Osteocyte (in vitro differentiated cells): ENCODE data around the gene CMTM6. TPM values are rescaled to one million over a fixed set of nuclear protein-coding genes. Genes with fewer than 3 reads are reported as not detected.
A peak's percentile ranks its signal among the peaks of the same experiment; 100 is the strongest.
"Not testable (repeated sequence)": the region's sequence is repeated elsewhere in the genome, so short reads cannot be mapped to it uniquely, and the experiment has no call there.

Experiments used
- DNase-seq: peaks from one replicate; pipeline ENCODE4 v3.0.0; 2021; ENCODE audit warnings: mixed read lengths; ENCODE audit not compliant: unreplicated experiment; ENCODE audit errors: extremely low spot score
- H3K27ac Mint-ChIP-seq: one replicate; pipeline ENCODE4 v1.8.0; 2021; ENCODE audit warnings: mild to moderate bottlenecking, mixed read lengths; ENCODE audit not compliant: unreplicated experiment
- H3K27me3 Mint-ChIP-seq: one replicate; pipeline ENCODE4 v1.8.0; 2021; ENCODE audit warnings: mixed read lengths; ENCODE audit not compliant: unreplicated experiment
- H3K36me3 Mint-ChIP-seq: one replicate; pipeline ENCODE4 v1.8.0; 2021; ENCODE audit warnings: mixed read lengths; ENCODE audit not compliant: unreplicated experiment
- H3K4me1 Mint-ChIP-seq: one replicate; pipeline ENCODE4 v1.8.0; 2021; ENCODE audit warnings: mixed read lengths; ENCODE audit not compliant: unreplicated experiment
- H3K4me3 Mint-ChIP-seq: one replicate; pipeline ENCODE4 v1.8.0; 2021; ENCODE audit warnings: mild to moderate bottlenecking, moderate library complexity, mixed read lengths; ENCODE audit not compliant: unreplicated experiment
- H3K9me3 Mint-ChIP-seq: one replicate; pipeline ENCODE4 v1.8.0; 2021; ENCODE audit warnings: mixed read lengths; ENCODE audit not compliant: unreplicated experiment
- total RNA-seq: library from RNA; stranded (reverse); gene quantifications from 2 replicates; pipeline ENCODE4 v1.2.1, GENCODE V29; 2021
- TF ChIP-seq, protein P1 (sequence below): fragments of 200-600 bp; sonication (generic); IDR thresholded peaks from 2 replicates; pipeline ENCODE4 v1.5.0; 2021; ENCODE audit warnings: antibody characterized with exemption, mild to moderate bottlenecking, moderate library complexity

The CMTM6 gene
- total RNA-seq, 1 donor from 2014 or later: 60.4 TPM

DNA sequence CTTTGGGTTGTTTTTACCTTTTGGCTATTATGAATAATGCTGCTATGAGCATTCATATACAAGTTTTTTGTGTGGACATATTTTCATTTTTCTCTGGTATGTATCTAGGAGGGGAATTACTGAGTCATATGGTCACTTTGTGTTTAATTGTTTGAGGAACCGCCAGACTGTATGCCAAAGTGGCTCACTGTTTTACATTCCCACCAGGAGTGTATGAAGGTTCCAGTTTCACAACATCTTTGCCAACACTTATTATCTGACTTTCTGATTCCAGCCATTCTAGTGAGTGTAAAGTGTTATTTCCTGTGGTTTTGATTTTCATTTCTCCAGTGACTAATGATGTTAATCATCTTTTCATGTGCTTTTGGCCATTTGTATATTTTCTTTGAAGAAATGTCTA, 59.2 kb downstream of the CMTM6 start:
- TF ChIP-seq, protein P1, sequence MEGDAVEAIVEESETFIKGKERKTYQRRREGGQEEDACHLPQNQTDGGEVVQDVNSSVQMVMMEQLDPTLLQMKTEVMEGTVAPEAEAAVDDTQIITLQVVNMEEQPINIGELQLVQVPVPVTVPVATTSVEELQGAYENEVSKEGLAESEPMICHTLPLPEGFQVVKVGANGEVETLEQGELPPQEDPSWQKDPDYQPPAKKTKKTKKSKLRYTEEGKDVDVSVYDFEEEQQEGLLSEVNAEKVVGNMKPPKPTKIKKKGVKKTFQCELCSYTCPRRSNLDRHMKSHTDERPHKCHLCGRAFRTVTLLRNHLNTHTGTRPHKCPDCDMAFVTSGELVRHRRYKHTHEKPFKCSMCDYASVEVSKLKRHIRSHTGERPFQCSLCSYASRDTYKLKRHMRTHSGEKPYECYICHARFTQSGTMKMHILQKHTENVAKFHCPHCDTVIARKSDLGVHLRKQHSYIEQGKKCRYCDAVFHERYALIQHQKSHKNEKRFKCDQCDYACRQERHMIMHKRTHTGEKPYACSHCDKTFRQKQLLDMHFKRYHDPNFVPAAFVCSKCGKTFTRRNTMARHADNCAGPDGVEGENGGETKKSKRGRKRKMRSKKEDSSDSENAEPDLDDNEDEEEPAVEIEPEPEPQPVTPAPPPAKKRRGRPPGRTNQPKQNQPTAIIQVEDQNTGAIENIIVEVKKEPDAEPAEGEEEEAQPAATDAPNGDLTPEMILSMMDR: no peak
- Mint-ChIP-seq H3K4me3 (no peak overlapping the region), H3K4me1 (peaks cover 5% of the 10 kb centered on the region), H3K9me3 (no peaks in the 10 kb centered on the region), H3K27ac (no peak overlapping the region), H3K36me3 (peaks cover 8% of the 10 kb centered on the region), H3K27me3 (no peaks in the 10 kb centered on the region)
- no peak for DNase-seq

DNA sequence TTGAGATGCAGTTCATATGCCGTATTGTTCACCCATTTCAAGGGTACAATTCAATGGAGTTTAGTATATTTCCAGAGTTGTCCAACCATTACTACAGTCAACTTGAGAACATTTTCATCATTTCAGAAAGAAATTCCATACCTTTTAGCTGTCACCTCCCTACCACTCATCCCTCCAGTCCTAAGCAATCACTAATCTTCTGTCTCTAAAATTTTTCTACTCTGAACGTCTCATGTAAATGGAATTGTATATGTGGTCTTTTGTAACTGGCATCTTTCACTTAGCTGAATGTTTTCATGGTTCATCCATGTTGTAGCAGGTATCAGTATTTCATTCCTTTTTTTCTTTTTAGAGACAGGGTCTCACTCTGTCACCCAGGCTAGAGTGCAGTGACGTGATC, 59.9 kb downstream of the CMTM6 start:
- Mint-ChIP-seq H3K9me3 (no peaks in the 10 kb centered on the region), H3K4me3 (no peak overlapping the region), H3K27me3 (no peaks in the 10 kb centered on the region), H3K27ac (no peak overlapping the region), H3K4me1 (peaks cover 5% of the 10 kb centered on the region), H3K36me3 (peaks cover 8% of the 10 kb centered on the region)
- DNase-seq: no peak
- TF ChIP-seq, protein P1: no peak

- DNase-seq: peak; percentile 38
- H3K4me1 Mint-ChIP-seq: peaks cover 11% of the 10 kb centered on the region
Observed at GRCh38 chr3:32440611-32441350, 61.9 kb downstream of the CMTM6 start.

DNA sequence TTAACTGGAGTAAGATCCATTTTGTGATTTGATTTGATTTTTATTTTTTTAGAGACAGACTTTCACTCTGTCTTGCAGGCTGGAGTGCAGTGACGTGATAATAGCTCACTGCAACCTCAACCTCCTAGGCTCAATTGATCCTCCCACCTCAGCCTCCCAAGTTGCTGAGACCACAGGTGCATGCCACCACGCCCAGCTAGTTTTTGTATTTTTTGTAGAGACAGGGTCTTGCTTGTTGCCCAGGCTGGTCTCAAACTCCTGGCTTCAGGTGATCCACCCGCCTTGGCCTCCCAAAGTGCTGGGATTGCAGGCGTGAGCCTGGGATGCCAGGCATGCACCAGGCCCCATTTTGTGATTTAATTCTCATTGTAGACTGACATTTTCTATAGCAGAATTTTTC, 63.2 kb downstream of the CMTM6 start:
- not testable (repeated sequence) for H3K27me3 Mint-ChIP-seq, H3K27ac Mint-ChIP-seq, H3K9me3 Mint-ChIP-seq, H3K4me3 Mint-ChIP-seq, H3K36me3 Mint-ChIP-seq
- H3K4me1 Mint-ChIP-seq: peaks cover 11% of the 10 kb centered on the region
- DNase-seq: peak; percentile 49

More at GRCh38 chr3:32440611-32441350, 61.9 kb downstream of the CMTM6 start:
- TF ChIP-seq, protein P1: no peak
- Mint-ChIP-seq H3K27ac (no peak overlapping the region), H3K9me3 (no peaks in the 10 kb centered on the region), H3K36me3 (peaks cover 8% of the 10 kb centered on the region), H3K4me3 (no peak overlapping the region), H3K27me3 (no peaks in the 10 kb centered on the region)

GRCh38 chr3:32438596-32439344, 63.9 kb downstream of the CMTM6 start:
- DNase-seq: no peak
- Mint-ChIP-seq H3K27ac (no peak overlapping the region), H3K4me3 (no peak overlapping the region), H3K9me3 (no peaks in the 10 kb centered on the region), H3K36me3 (no peaks in the 10 kb centered on the region), H3K27me3 (no peaks in the 10 kb centered on the region), H3K4me1 (peaks cover 11% of the 10 kb centered on the region)
- TF ChIP-seq, protein P1: no peak
